Hematopoietic multipotent progenitor cell (in vitro differentiated cells): Measurements from ENCODE around the gene PPFIA2. TPM values are rescaled to one million over a fixed set of nuclear protein-coding genes. Genes with fewer than 3 reads are reported as not detected.
A peak's percentile ranks its signal among the peaks of the same experiment; 100 is the strongest.

Experiments
- DNase-seq, 3 donors: peaks; one replicate each; pipeline ENCODE4 v3.0.0-alpha.2; 2011 to 2015; ENCODE audit warnings: low read depth in 2 of 3, low spot score in 2 of 3
- total RNA-seq: library from RNA; depleted of rRNA; stranded (reverse); fragments of >200 nt; gene quantifications from one replicate; pipeline ENCODE4 v1.2.3, GENCODE V29; 2012

PPFIA2 gene
- total RNA-seq, result not detected

DNA sequence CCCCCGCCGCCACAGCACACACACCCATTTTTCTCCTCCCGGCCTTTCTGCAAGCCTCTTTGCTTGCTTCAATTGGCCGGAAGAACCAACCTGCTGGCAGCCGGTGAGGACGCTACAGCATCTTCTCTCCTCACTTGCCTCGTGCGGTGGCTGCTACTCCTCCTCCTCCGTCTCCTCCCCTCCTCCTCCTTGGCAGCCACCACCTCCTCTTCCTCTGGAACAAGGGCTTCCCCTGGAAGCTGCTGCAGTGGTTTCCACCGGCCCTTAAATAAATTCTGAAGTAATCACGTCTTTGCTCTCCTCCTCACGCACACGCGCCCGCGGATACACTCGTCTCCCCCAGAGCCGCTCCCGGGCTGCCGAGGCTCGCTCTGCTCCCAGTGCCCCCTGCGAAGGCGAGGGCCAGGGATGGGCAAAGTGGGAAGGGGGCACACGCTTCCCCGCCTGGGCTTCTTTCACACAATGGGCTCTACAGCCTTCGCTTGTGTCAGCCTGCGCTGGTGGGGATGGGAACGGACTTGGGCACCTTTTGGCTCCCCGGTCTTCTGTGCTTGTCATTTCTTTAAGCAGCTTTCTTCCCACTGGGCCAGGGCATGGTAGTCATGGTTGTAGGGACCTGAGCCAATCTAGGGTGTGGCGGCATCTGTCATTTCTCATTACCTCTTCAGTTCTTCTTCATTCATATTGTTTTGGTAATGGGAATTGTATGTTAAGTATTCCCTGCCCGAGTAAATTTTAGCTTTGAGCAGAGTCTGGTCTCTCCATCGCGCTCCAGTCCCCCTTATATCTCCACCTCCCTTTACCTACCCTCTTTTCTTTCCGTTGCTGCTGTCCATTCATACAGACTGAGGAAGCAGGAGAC is at the start of gene PPFIA2:
PPFIA2 (minus strand) TSS at position 161 of the 862 bp plus-strand sequence.
- DNase-seq, result peak in 2 of 3 donors; percentile 5 to 8

DNA sequence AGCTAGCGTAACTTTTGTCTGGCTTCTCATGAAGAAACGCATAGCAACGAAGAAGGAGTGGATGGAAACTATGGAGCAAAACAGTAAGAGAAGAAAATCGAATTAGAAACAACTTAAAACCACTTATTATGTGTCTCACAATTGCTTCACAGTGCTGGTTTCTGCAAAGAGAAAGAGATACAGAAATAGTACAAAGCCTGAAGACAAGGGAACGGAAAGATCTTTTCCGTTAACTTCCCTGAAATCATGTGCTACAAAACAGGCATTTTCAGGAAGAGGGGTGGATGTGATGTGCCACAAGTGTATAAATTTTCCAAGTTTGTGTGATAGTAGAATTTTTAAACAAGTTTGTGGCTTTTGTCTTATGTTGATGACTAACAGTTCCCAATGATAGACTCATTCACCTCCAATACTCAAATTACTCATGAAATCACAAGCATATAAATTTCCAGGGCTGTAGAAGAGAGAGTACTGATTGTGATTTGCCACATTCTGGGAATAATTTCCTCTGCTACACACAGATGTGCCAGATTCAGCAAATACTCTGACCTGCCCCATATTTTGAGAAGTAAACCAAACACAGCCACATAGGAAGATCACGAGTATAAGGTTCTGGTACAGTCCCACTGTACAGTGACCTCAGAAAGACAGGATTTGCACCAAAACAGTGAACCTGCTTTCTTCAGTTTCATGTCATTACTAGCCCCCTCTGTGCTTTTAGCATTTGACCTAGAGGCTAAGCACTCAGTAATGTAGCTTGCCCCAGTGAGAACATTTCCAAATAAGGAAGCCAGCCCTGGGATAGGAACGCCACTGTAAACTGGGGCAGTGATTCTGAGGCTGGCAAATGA is 41.4 kb upstream of the PPFIA2 start:
- no peak for DNase-seq

DNA sequence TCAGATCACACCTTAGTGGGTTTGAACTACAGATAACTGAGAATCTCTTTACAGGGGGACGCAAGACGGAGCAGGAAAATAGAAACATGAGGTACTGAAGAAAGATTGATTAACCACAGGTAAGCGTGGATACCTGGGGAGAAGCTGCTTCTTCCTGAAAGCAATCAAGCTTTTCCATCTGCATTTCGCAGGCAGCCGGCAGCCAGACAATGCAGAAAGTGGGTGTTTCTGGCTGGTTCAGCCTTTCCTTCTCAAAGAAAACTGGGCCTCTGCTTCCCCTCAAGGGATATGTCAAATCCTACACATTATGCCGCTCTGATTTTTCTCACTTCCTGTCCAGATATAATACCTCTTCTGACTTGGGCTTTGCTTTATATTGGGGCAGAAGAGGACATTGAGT is 39.1 kb upstream of the PPFIA2 start:
- no peak for DNase-seq

DNA sequence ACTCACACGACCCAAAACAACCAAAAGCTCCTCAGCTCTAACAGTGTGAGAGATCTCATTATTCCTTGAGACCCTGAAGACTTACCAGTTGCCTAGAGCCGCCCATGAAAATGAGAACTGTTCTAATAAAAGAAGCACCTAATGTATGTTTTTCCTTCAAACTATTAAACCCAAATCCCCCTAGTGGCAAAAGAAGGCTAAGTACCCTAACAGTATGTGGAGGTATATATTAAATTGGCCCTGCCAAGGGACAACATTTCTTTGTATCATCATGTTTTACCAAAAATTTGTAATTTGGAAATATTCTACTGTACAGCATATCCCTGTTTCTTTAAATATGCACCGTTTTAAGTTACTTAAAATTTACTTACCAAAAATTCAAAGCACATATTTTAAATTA is 38.0 kb upstream of the PPFIA2 start:
- peak in 2 of 3 donors; percentile 10 to 33 for DNase-seq

DNA sequence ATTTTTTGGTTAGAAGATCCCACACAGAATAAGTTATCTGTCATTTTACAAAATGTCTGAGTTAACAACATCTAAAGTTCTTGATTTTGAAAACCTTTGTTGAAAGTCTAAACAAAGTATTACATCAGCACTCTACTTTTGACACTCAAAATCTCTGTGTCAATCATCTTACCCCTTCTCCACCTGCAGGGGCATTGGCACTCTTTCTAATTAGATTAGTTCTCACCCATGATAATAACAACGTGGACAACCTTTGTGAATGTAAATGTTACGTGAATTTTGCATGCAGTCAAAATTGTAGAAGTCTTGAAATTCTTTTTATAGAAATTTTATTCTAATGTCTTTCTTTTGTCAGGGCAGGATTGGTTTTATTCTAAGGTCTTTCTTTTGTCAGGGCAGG is 33.5 kb upstream of the PPFIA2 start:
- DNase-seq, result no peak

DNA sequence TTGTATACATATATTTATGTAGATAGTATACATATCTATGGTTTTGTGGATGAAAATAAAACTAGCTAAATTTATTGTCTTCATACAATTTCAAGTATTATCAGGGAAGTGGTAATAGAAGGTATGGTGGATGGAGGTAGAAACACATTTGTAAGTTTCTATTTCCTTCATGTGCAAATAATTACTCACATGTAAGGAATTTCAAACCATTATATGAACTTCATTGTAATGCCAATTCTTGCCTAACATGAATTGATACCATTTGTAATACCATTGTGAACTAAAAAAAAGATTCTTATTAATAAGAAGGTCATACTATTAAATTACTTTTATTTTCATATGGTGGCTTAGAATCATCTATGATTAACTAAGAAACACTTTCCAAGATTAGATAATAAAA is 20.1 kb upstream of the PPFIA2 start:
- no peak for DNase-seq

DNA sequence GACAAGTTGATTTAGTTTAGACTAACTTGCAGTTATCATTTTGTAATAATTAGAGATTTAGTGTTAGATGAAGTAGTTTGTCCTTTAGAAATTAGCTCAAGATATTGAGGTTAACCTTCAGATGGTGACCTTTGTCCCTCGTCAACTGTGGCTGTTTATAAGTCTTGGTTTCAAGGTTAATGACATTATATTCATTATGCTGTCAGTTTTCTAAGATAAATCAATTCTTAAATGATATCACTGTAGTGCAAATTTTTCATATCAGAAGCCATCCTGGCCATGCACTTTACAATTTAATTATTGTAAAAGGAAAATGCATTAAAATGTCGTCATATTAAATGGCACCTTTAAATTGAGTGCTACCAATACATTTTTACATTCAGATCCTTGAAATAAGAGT is 19.6 kb upstream of the PPFIA2 start:
- DNase-seq, result no peak

DNA sequence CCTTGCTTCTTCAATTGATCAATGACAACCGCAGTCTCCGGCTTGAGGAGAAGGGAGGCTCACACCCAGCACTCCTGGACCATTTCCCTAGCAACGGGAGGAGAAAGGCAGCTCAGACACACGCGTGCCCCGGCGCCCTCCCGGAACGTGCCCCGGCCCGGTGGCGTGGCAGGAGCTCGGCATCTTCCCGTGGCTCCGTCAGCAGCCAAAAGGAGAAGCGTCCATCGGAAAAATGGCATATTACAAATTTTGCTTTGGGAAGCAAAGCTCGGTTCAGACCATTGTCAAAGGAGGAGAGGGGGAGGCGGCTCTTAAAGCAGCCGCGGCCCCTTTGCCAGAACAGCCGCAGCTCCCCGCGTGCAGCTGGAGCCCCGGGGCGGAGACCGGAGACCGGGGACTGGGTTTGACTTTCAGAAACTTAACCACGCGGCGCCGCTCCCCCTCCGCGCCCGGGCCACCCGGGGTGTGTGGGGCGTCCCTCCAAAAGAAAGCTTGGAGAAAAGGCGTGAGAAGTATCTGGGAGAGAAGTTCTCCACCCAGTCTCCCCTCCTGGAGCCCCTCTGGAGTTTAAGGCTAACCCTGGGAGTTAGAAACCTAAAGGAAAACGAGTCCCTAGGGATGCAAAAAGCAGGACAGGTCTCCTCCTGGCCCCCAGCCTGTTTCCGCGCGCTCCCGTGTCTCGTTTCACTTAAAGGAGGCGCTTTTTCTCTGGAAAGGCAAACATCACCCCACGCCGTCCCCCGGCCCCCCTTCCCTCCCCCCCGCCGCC is 545 bp downstream of the PPFIA2 start:
- peak in 2 of 3 donors; percentile 2 to 14 for DNase-seq

DNA sequence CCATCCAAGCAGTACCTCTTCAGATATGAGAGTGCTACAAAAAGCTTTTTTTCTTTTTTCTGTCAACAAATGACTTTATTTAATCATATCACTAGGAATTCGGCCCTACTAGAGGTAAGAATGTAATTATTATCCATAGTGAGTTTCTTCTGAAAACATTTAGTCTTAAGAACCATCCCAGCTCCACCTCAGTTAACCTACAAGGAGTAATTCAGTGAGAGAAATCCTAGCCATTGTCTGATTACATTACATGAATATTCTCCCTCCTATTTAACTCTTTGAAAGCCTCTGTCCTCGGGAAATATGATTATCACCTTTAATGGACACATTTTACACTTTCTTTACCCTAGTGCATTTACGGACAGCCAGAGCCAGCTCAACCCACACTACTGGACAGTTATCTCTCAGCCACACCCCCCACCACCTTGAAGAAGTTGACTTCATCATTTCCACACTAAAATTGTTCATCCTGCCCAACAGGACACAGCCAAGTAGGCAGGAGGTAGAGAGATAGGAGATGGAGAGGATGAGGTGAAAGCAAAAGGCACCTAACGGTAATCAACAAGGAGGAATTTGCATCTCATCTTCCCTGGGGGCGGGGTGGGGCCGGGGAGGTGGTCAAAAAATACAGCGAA is 1.3 kb downstream of the PPFIA2 start:
- DNase-seq, result no peak

DNA sequence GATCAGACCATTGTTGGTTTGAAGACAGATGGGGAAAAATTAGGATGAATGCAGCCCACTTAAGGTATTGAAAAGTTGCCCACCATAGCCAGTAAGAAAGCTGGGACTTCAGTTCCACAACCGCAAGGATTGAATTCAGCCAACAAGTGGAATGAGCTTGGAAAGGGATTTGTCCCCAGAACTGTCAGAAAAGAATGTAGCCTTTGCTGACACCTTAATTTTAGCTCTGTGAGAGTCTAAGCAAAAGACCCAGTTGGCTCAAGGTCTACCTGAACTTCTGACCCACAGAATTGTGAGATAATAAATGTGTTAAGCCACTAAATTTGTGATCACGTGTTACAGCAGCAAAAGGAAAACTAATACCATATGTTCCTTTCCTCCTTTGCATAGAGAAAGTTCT is 29.4 kb downstream of the PPFIA2 start:
- DNase-seq, result no peak

DNA sequence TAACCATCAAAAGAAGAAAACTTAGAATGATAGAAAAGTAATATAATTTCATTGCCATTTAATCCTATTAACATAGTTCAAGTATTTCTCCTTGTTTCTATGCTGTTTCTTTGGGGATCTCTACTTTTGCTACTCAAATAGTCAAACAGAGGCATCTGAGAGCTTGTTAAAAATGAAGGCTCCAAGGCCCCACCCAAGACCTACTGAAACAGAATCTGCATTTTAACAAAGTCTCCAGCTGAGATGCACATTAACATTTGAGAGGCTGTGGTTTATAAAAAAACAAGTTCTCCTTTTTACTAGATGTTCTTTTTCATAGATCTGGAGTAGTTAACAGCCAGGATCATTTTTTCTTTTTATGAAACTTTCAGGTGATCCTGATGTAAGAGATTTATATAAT is 31.8 kb downstream of the PPFIA2 start:
- no peak for DNase-seq

DNA sequence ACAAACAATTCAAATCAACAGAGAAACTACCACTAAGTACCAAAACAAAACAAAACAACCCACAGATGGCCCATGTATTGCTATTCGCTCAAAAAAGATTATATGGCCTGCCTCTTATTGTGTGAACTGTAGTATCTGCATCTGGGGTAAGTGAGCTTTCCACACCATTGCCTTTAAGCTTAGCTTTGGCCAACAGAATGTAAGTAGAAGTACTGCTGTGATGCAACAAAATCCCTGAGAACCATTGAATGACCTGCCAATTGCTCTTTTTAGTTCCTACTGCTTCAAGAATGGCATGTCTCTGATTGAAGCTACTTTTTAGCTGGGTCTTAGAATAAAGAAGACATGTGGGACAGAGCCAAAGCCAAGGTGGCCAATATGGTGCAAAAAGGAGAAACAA is 32.5 kb downstream of the PPFIA2 start:
- DNase-seq, result no peak

DNA sequence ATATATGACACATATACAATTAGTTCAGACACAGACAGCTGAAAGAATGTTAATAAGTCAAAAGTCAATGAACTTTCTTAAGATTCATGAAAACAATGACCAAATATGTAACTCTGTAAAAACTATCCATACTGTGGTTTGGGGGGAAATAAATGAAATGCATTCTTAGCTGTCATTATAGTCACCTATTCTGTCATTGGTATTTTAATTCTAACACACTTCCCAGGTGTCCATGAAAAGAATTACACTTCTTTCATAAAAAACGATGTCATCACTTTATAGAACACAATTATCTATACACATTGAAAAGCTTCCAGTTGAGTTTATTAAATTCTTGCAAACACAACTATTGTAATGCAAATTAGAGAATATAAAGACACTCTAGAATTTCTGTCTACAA is 35.8 kb downstream of the PPFIA2 start:
- no peak for DNase-seq

DNA sequence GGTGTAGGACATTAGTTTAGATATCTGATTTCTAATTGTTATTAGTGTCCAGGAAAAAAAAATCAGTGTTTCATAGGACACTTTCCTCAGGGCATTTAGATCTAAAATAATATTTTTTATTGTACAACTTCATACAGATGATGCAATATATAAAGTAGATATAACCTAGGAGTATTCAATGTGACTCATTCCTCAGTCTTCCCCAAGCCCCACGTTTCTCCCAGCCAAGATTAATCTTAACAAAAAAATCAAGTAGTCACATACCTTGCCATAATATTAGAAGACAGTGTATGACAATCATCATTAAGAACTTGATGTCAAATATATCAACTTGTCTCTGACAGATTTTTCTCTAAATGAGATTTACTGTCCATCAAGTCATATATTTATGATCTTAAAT is 37.1 kb downstream of the PPFIA2 start:
- no peak for DNase-seq

DNA sequence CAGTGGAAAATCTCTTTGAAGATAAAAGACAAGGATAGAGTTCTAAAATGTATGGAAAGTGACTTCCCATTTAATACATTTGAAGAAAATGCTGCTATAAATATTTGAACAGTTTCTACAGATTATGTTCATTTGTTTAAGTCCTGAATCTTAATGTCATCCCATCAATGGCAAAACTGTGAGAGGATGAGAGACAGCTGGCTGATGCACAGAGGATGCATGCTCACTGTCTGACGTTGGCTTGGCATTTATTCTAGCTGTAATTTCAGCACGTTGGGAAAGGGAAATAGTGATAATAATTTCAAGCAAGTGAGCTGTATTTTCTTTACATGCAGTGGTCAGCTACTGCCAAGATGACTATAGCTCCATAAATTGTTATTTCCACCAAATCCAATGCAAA is 40.5 kb downstream of the PPFIA2 start:
- no peak for DNase-seq

DNA sequence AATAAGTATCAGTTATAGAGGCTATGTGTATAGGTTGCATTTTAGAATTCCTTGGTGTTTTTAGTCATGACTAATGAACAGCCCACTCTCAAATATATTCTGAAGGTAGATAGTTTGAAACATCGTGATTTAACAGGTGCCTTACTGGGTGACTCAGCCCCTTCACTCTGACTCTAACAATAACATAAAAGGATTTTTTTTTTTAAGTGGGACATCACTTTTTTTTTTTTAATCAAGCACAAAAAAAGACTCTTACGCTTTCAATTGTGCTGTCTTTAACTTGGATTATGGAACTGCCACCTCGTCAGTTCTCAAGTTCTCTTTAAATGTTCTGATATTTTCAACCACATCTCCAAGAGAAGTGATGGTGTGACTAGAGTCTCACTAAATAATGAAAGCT is 46.6 kb downstream of the PPFIA2 start:
- DNase-seq, result no peak

DNA sequence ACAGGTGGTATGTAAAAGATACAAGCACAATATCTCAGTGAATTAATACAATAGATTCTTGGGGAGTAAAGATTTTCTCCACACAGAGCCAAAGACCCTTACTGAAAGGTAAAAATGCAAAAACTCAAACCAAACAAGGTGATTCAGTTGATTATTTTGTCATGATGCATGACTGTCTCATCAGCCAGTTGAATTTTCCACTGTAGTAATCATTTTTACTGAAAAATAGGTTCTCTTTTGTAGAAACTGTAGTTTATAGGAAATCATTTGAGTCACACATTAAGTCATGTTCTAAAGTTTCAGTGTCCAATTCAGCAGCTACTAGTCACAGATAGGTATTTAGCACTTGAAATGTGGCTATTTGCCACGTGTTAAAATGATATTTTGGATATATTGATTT is 53.6 kb downstream of the PPFIA2 start:
- no peak for DNase-seq

DNA sequence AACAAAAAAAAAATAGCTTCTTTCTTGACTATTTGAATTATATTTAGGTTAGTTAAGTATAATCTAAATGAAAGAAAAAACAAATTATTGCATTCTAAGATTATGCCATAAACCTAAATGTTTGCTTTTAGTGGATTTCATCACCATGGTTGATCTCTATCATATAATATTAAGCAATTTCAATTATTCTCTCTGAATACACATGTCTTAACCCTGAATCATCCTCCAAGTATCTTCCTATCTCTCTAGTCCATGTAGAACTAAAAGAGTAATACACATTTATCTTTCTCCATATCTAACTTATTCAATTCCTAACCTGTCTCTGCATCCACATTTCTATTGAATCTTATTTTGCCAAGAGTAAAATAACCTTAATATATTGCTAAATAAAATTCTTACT is 59.6 kb downstream of the PPFIA2 start:
- no peak for DNase-seq

DNA sequence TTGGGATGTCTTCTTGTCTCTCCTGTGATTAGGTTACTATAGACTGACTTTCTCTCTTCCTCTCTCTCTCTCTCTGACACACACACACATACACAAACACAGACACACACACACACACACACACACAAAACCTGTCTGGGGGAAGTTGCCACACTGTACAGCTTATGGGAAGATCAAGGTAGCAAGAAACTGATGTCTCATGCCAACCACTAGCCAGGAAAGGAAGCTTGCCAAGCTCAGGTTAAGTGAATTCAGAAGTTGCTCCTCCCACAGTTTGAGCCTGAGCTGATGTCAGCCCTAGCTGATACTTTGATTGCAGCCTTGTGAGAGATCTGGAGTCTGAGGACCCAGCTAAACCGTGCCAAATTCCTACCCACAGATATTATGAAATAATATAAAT is 67.1 kb downstream of the PPFIA2 start:
- DNase-seq, result no peak

DNA sequence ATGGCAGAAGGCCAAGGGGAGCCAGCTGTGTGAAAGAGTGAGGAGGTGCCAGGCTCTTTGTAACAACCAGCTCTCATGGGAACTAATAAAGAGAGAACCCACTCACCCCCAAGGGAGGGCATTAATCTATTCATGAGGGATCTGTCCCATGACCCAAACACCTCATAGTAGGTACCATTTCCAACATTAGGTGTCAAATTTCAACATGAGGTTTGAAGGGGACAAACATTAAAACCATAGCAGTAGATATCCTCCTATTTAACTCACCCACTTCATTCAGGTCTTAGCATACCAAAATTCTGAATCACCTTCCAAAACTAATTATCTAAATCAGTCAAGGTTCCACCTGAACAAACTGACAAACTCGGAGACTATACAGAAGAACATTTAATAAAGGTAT is 75.3 kb downstream of the PPFIA2 start:
- no peak for DNase-seq

DNA sequence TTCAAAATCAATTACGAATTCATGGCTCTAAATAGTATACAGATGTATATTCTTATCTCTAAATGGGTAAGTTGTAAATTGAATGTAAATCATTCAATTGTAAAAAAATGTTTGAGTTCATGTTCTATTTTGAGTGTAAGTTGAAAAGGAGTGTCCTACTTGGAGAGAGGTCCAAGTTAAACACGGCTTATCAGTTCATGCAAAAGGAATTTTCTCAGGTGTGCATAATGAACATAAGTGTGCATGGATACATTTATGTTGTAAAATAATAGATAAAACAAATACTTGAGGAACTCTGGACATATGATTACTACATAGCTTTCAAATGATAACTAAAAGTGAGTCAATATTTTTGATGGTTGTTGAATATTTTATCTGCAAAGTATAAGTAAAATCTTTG is 79.5 kb downstream of the PPFIA2 start:
- no peak for DNase-seq
